ENCODE data around the gene PXT1. TPM values are rescaled to one million over a fixed set of nuclear protein-coding genes. Genes with fewer than 3 reads are reported as not detected.

PXT1 gene
- total and polyA plus RNA-seq, 9 of the 15 experiments (the other 6 are each of a cell fraction or from before 2014, with no cell fraction given): 0.09 to 0.11 (median 0.10) TPM; not detected in 5

GRCh38 chr6:36467625-36468024 lies 25.0 kb upstream of the PXT1 start:
- Histone ChIP-seq H3K4me3 (no peak overlapping the region), H3K27ac (ENCODE audit: extremely low read depth, low read depth, low read length) (no peak overlapping the region), H3K79me2 (ENCODE audit: control insufficient read depth, insufficient read depth, low read length) (peaks cover 69% of the 10 kb centered on the region), H3K9me1 (ENCODE audit: control insufficient read depth, insufficient read depth, low read length) (no peaks in the 10 kb centered on the region), H3K36me3 (ENCODE audit: control insufficient read depth, insufficient read depth, low read length) (peaks cover 39% of the 10 kb centered on the region), H3K4me2 (ENCODE audit: insufficient read depth, low read length) (no peak overlapping the region), H3K4me1 (replicated peaks in 1 of 2; ENCODE audit: control insufficient read depth in 2 of 2, insufficient read depth in 2 of 2, low read length in 2 of 2) (no peaks in the 10 kb centered on the region; a peak in 3 of 5 replicates), H4K20me1 (replicated peaks; ENCODE audit: control insufficient read depth, insufficient read depth, low read length) (no peaks in the 10 kb centered on the region; the same call in 1 of the 2 replicates), H3K9me3 (replicated peaks; ENCODE audit: control insufficient read depth, insufficient read depth, low read depth, low read length) (no peaks in the 10 kb centered on the region), H3K9ac (ENCODE audit: insufficient read depth in 1 of 2, low read depth in 2 of 2, low read length in 2 of 2) (no peak overlapping the region), H3K27me3 (ENCODE audit: control insufficient read depth in 2 of 2, insufficient read depth in 2 of 2, low read length in 2 of 2) (no peaks in the 10 kb centered on the region), H2AFZ (ENCODE audit: low read depth, low read length) (no peak overlapping the region)
- CTCF ChIA-PET (ENCODE audit: low intra/inter-chr PET ratio): no interaction called here
- intact Hi-C loops (cut with micrococcal nuclease) (no loop called here), in situ Hi-C loops (cut with MboI) (no loop called here)
- no peak for DNase-seq (ENCODE audit: extremely low read depth in 1 of 4, low spot score in 3 of 4)
- POLR2A ChIA-PET: interaction anchor here (0.7 to 3.2 kb wide), 3 partner anchors 8 to 21 kb away, joined by 3 to 11 read pairs (median 3); no protein-coding TSS in a partner anchor
- WGBS (ENCODE audit: insufficient coverage, low coverage, missing lambda C conversion rate): 89% methylated on average over 3 of the region's 3 CpGs
- TF ChIP-seq ZNF146 (CRISPR knock-in tag; IDR thresholded peaks at IDR 0.05; ENCODE audit: unreplicated experiment) (peak; percentile 60), SIN3B (IDR thresholded peaks at IDR 0.05; ENCODE audit: low read depth) (no peak), ZNF561 (CRISPR knock-in tag; conservative IDR thresholded peaks at IDR 0.05) (no peak), ZNF707 (CRISPR knock-in tag; conservative IDR thresholded peaks at IDR 0.05) (no peak), SRSF3 (IDR thresholded peaks at IDR 0.05; ENCODE audit: insufficient read depth, low read length) (no peak), FOXK2 (conservative IDR thresholded peaks at IDR 0.05 in 1 of 2, IDR thresholded peaks at IDR 0.05 in 1 of 2; ENCODE audit: low read depth in 2 of 2) (no peak)
- BruUV-seq (replicated peaks): no TSS peak
- FAIRE-seq: no peak
- ATAC-seq: no peak

- no TSS peak for BruUV-seq (replicated peaks)
- peak in 1 of 4 experiments; percentile 31 for DNase-seq (ENCODE audit: extremely low read depth in 1 of 4, low spot score in 3 of 4)
- no peak overlapping the region for H3K9ac ChIP-seq (ENCODE audit: insufficient read depth in 1 of 2, low read depth in 2 of 2, low read length in 2 of 2)
- H3K27ac ChIP-seq (ENCODE audit: extremely low read depth, low read depth, low read length): no peak overlapping the region
- no peaks in the 10 kb centered on the region; the same call in 1 of the 2 replicates for H3K9me3 ChIP-seq (replicated peaks; ENCODE audit: control insufficient read depth, insufficient read depth, low read depth, low read length)
- no peak overlapping the region for H3K4me2 ChIP-seq (ENCODE audit: insufficient read depth, low read length)
- H3K36me3 ChIP-seq (ENCODE audit: control insufficient read depth, insufficient read depth, low read length): peaks cover 15% of the 10 kb centered on the region; the same call in 2 of the 3 replicates
- WGBS (ENCODE audit: insufficient coverage, low coverage, missing lambda C conversion rate): 73% methylated on average over 1 of the region's 1 CpG
- intact Hi-C loops (cut with micrococcal nuclease) (no loop called here), in situ Hi-C loops (cut with MboI) (no loop called here)
- no peak overlapping the region for H2AFZ ChIP-seq (ENCODE audit: low read depth, low read length)
- ATAC-seq: peak; percentile 54
- FAIRE-seq: no peak
- no peaks in the 10 kb centered on the region for H3K9me1 ChIP-seq (ENCODE audit: control insufficient read depth, insufficient read depth, low read length)
- no peaks in the 10 kb centered on the region for H3K27me3 ChIP-seq (ENCODE audit: control insufficient read depth in 2 of 2, insufficient read depth in 2 of 2, low read length in 2 of 2)
- no peaks in the 10 kb centered on the region; the same call in 1 of the 2 replicates for H4K20me1 ChIP-seq (replicated peaks; ENCODE audit: control insufficient read depth, insufficient read depth, low read length)
- no peaks in the 10 kb centered on the region; a peak in 3 of 5 replicates for H3K4me1 ChIP-seq (replicated peaks in 1 of 2; ENCODE audit: control insufficient read depth in 2 of 2, insufficient read depth in 2 of 2, low read length in 2 of 2)
- TF ChIP-seq ZNF696 (CRISPR knock-in tag; conservative IDR thresholded peaks at IDR 0.05): no peak
- TF ChIP-seq ZBED1 (IDR thresholded peaks at IDR 0.05): no peak
- TF ChIP-seq POLR2G (IDR thresholded peaks at IDR 0.05; ENCODE audit: low read depth, low read length): 0 out of 2 replicates have a peak, but pooled peaks have one; percentile 12
- TF ChIP-seq RHOXF2B (CRISPR knock-in tag; conservative IDR thresholded peaks at IDR 0.05): no peak
- no peak for TF ChIP-seq SRSF3 (IDR thresholded peaks at IDR 0.05; ENCODE audit: insufficient read depth, low read length)
- TF ChIP-seq KDM1A (IDR thresholded peaks at IDR 0.05): peak in 1 of 2 experiments; percentile 25; a peak in 1 of 4 replicates
- TF ChIP-seq FOXO4 (CRISPR knock-in tag; IDR thresholded peaks at IDR 0.05): no peak
- TF ChIP-seq MLX (CRISPR knock-in tag; conservative IDR thresholded peaks at IDR 0.05): no peak
- peaks cover 93% of the 10 kb centered on the region for H3K79me2 ChIP-seq (ENCODE audit: control insufficient read depth, insufficient read depth, low read length)
- no peak overlapping the region for H3K4me3 ChIP-seq
- POLR2A ChIA-PET: interaction anchor here (0.6 to 1.0 kb wide), 3 partner anchors 8 to 145 kb away, joined by 3 to 4 read pairs (median 3); no protein-coding TSS in a partner anchor
- CTCF ChIA-PET (ENCODE audit: low intra/inter-chr PET ratio): no interaction called here
These were observed 21.6 kb upstream of the PXT1 start for GRCh38 chr6:36464233-36464632.
